ENCODE measurements around the gene CFAP97D2.

DNA sequence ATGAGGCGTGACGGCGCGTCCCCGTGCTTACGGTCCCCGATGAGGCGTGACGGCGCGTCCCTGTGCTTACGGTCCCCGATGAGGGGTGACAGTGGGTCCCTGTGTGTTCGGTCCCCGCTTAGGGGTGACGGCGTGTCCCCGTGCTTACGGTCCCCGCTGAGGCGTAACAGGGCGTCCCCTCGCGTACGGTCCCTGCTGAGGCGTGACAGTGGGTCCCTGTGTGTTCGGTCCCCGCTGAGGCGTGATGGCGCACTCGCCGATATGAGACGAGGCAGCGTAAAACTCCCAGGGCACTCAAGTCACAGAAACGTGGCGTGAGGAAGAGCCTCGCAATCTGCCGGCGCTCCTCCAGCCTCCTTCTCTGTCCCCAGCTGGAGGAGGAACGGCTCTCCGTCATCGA lies 20.9 kb downstream of the CFAP97D2 start:
- TF ChIP-seq, protein P1, sequence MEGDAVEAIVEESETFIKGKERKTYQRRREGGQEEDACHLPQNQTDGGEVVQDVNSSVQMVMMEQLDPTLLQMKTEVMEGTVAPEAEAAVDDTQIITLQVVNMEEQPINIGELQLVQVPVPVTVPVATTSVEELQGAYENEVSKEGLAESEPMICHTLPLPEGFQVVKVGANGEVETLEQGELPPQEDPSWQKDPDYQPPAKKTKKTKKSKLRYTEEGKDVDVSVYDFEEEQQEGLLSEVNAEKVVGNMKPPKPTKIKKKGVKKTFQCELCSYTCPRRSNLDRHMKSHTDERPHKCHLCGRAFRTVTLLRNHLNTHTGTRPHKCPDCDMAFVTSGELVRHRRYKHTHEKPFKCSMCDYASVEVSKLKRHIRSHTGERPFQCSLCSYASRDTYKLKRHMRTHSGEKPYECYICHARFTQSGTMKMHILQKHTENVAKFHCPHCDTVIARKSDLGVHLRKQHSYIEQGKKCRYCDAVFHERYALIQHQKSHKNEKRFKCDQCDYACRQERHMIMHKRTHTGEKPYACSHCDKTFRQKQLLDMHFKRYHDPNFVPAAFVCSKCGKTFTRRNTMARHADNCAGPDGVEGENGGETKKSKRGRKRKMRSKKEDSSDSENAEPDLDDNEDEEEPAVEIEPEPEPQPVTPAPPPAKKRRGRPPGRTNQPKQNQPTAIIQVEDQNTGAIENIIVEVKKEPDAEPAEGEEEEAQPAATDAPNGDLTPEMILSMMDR (IDR thresholded peaks at IDR 0.05): no peak
- no peak for TF ChIP-seq POLR2A (IDR thresholded peaks at IDR 0.05)
- no peak for TF ChIP-seq EP300 (IDR thresholded peaks at IDR 0.05)
